Adipose tissue (tissue), 3 donors: Measurements from ENCODE around the gene LILRB5. TPM values are rescaled to one million over a fixed set of nuclear protein-coding genes. Genes with fewer than 3 reads are reported as not detected.

Experiments
- H3K27ac ChIP-seq: one replicate; pipeline ENCODE4 v1.5.1; 2013; ENCODE audit warnings: low read depth, low read length
- WGBS, 3 donors: extraction: QIAGEN DNeasy Blood & Tissue Kit; methylation state at CpG; one replicate each; pipeline ENCODE4 v1.1.7; 2013; 5-methylcytosine and 5-hydroxymethylcytosine counted together
- polyA plus RNA-seq, 3 donors: library from polyadenylated mRNA; stranded (reverse); fragments of 200-250 nt; gene quantifications; one replicate each; pipeline ENCODE4 v1.2.3, GENCODE V29; 2013
- donor health status: healthy with polysubstance abuse.
- donor health status: Bipolar disorder and iron deficiency.
- donor health status: healthy.

Gene LILRB5
- polyA plus RNA-seq, 3 donors = 1.4 to 16.7 (median 13.5) TPM

DNA sequence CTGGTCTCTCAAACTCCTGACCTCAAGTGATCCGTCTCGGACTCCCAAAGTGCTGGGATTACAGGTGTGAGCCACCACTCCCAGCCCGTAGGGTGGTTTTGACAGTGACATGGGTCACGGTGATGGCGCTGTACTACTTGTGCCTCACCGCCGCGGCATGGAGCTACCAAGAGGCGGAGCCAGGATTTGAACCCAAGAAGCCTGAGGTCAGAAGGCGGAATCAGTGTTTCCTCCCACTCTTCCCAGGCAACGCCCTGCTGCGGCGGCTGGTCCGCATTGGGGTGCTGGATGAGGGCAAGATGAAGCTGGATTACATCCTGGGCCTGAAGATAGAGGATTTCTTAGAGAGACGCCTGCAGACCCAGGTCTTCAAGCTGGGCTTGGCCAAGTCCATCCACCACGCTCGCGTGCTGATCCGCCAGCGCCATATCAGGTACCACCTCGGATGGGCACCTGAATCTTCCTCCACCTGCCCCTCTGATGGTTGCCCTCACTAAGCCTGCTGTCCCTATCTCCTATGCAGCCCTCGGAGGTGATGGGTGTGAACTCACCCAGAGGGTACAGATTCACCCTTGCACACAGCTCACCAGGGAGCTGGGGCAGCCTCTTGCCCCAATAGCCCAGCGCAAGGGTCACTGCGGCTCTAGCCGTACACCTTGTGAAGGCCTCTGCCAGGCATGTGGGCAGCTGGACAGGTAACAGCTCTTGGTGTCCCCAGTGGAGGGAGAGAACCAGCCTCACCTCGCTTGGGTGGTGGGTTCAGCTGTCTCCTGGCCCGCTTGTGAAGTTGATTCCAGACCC, 50.8 kb downstream of the LILRB5 start:
- 86 to 88% (median 87%) methylated on average over 26 to 27 of the region's 27 CpGs for WGBS, 3 donors
- H3K27ac ChIP-seq = peak overlapping the region; percentile 66

GRCh38 chr19:54204767-54205468, 52.2 kb downstream of the LILRB5 start:
- no peak overlapping the region for H3K27ac ChIP-seq
- WGBS, 3 donors = 75 to 84% (median 77%) methylated on average over 4 of the region's 4 CpGs

DNA sequence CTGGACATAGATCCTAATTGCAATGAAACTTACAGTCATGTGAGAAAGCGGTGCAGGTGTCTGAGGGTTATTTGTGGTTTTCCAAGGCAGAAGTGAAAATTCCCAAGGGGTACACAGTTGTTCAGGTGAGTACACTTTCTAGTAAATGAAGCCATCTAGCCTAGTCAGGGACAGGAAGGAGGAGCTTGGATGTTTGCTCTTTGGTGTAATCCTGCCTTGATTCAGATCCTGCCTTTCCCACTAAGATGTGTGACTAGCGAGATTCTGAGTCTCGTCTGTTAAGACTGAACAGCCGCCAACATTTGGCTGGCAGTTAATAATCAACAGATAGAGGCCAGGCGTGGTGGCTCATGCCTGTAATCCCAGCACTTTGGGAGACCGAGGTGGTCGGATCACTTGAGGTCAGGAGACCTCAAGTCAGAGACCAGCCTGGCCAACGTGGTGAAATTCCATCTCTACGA, 53.9 kb downstream of the LILRB5 start:
- no peak overlapping the region for H3K27ac ChIP-seq
- 20 to 70% (median 67%) methylated on average over 9 of the region's 9 CpGs for WGBS, 3 donors

GRCh38 chr19:54201980-54202379, 55.1 kb downstream of the LILRB5 start:
- no peak overlapping the region for H3K27ac ChIP-seq
- 51 to 80% (median 63%) methylated on average over 13 of the region's 13 CpGs for WGBS, 3 donors

DNA sequence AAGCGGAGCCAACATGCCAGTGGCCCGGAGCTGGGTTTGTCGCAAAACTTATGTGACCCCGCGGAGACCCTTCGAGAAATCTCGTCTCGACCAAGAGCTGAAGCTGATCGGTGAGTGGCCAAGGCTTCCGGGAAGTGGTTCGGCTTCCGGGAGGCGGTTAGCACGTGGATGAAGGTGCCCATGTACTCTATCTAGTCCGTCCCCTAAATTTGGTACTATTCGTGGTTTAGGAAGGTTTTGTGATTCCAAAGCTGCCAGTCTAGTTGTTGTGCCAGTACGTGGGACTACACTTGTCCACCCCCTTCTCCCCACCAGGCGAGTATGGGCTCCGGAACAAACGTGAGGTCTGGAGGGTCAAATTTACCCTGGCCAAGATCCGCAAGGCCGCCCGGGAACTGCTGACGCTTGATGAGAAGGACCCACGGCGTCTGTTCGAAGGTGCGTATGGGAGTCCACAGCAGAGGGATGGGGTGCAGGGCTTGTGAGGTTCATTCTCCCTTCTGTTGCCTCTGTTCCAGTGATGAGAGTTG, 55.8 kb downstream of the LILRB5 start:
- H3K27ac ChIP-seq = peak overlapping the region; percentile 91
- WGBS, 3 donors = 2 to 3% (median 2%) methylated on average over 28 of the region's 28 CpGs

Other genes with a start within 250 kb of the LILRB5 start
- gene VSTM1, start 193.4 kb downstream of the LILRB5 start, polyA plus RNA-seq = 1 to 10 TPM in 1 of 3 donors, under 1 TPM in 1, not detected in 1; 0.76 to 2.1 TPM
- not detected for gene TARM1, start 175.9 kb downstream of the LILRB5 start, polyA plus RNA-seq
- gene OSCAR, start 156.5 kb downstream of the LILRB5 start, polyA plus RNA-seq = 1 to 10 TPM in 2 of 3 donors, under 1 TPM in 1; 0.37 to 6.4 (median 3.5) TPM
- 100 to 1,000 TPM in 2 of 3 donors, 10 to 100 TPM in 1; 53.4 to 243 (median 185) TPM for gene NDUFA3, start 154.4 kb downstream of the LILRB5 start, polyA plus RNA-seq
- gene TFPT, start 141.6 kb downstream of the LILRB5 start, polyA plus RNA-seq = 10 to 100 TPM in 2 of 3 donors, 1 to 10 TPM in 1; 7.2 to 17.9 (median 11.8) TPM
- 10 to 100 TPM; 21.0 to 47.7 (median 46.6) TPM for gene PRPF31, start 141.5 kb downstream of the LILRB5 start, polyA plus RNA-seq
- 10 to 100 TPM; 19.4 to 23.6 (median 20.7) TPM for gene CNOT3, start 119.5 kb downstream of the LILRB5 start, polyA plus RNA-seq
- gene LENG1, start 97.6 kb downstream of the LILRB5 start, polyA plus RNA-seq = 1 to 10 TPM; 5.1 to 7.2 (median 6.2) TPM
- 10 to 100 TPM in 1 of 3 donors, 1 to 10 TPM in 2; 3.1 to 44.8 (median 6.4) TPM for gene TMC4, start 84.1 kb downstream of the LILRB5 start, polyA plus RNA-seq
- gene MBOAT7, start 67.7 kb downstream of the LILRB5 start, polyA plus RNA-seq = 10 to 100 TPM; 18.8 to 32.0 (median 27.5) TPM
- gene TSEN34, start 66.0 kb downstream of the LILRB5 start, polyA plus RNA-seq = 10 to 100 TPM; 32.8 to 45.0 (median 39.6) TPM
- 1,000 to 10,000 TPM; 3,750 to 5,284 (median 4,831) TPM for gene RPS9, start 56.4 kb downstream of the LILRB5 start, polyA plus RNA-seq
- gene LILRB3, start 34.3 kb downstream of the LILRB5 start, polyA plus RNA-seq = 10 to 100 TPM in 1 of 3 donors, 1 to 10 TPM in 2; 2.0 to 29.9 (median 6.1) TPM
- 10 to 100 TPM in 1 of 3 donors, 1 to 10 TPM in 1, under 1 TPM in 1; 0.72 to 10.1 (median 3.4) TPM for gene LILRA6, start 14.5 kb downstream of the LILRB5 start, polyA plus RNA-seq
- gene LILRB2, start 23.8 kb upstream of the LILRB5 start, polyA plus RNA-seq = 10 to 100 TPM in 1 of 3 donors, 1 to 10 TPM in 2; 2.2 to 14.6 (median 2.4) TPM
- gene LILRA5, start 55.9 kb upstream of the LILRB5 start, polyA plus RNA-seq = 10 to 100 TPM in 2 of 3 donors, 1 to 10 TPM in 1; 2.2 to 31.5 (median 14.3) TPM
- under 1 TPM in 1 of 3 donors, not detected in 2; 0.03 TPM for gene LILRA4, start 81.9 kb upstream of the LILRB5 start, polyA plus RNA-seq
- gene LAIR1, start 107.7 kb upstream of the LILRB5 start, polyA plus RNA-seq = 10 to 100 TPM in 2 of 3 donors, 1 to 10 TPM in 1; 8.2 to 75.8 (median 17.2) TPM
- gene TTYH1, start 158.2 kb upstream of the LILRB5 start, polyA plus RNA-seq = 10 to 100 TPM in 1 of 3 donors, under 1 TPM in 2; 0.70 to 11.9 (median 0.79) TPM
- 100 to 1,000 TPM; 139 to 155 (median 151) TPM for gene LENG8, start 191.9 kb upstream of the LILRB5 start, polyA plus RNA-seq
- 10 to 100 TPM in 1 of 3 donors, 1 to 10 TPM in 2; 5.7 to 19.7 (median 7.3) TPM for gene LENG9, start 206.5 kb upstream of the LILRB5 start, polyA plus RNA-seq
- 10 to 100 TPM; 17.1 to 37.7 (median 20.8) TPM for gene CDC42EP5, start 216.0 kb upstream of the LILRB5 start, polyA plus RNA-seq
- not detected for gene LAIR2, start 245.6 kb upstream of the LILRB5 start, polyA plus RNA-seq